ENCODE results near the gene SOD3.

DNA sequence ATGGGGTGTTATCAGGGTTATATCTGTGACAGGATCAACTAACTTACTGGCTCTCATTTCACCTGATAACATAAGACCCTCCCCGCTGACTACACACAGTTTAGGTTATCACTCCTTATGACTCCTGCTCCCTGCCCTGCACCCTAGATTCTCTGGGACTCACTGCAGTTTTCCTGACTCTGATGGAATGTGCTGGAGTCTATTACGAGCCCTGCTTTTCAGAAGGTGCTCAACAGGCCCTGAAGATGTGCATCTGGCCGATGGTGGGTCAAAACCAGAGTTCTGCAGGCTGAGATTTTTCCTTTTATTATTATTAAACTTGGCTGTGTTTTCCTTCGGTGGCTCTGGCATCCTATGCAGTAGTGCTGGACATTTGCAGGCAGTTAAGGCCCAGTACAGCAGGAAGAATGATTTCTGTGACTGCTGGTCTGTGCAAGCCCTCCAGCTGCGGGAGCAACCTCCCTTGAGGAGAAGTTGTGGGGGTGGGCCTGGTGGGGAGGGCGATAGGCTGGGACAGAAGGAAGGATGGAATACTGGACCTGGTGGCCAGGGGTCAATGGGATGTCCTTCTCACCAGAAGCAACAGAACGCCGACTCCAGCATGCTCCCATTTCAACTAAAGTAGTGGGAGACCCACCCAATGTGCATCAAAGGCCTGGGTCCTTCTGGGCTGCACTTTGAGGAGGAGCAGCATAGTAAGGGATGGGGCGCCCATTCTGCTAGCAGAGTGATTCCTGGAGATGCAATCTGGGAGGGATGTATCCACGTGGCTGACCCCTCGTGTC is 11.0 kb downstream of the SOD3 start:
- no peak for TF ChIP-seq POLR2AphosphoS5 (IDR thresholded peaks at IDR 0.05)
- TF ChIP-seq CTCF (IDR thresholded peaks at IDR 0.05), result no peak
- no peak for TF ChIP-seq EP300 (IDR thresholded peaks at IDR 0.05)

Data from suprapubic skin (tissue), 4 donors.